ENCODE measurements around the gene IGIP.

The IGIP gene

DNA sequence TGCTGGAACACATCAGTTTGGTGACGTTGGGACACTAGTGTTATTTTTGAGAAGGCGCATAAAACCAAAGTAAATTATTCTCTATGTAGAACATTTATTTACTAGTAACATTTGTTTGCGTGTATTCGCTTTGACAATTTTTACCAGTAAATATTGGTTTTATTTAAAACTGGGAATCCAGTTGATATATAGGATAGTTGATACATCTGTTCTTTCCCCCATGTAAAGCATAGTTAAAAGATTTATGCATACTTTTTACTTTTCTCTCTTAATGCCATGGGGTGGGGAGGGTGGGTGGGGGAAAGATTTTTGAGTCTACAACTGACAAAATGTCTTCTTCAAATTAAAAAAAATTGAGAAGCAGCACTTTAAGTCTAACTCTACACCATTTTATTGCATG lies at the start of gene IGIP:
Gene IGIP (plus strand): TSS at position 301 of the 400 bp plus-strand sequence. CDS start 2,540 bp downstream, outside the sequence.
- DNase-seq, result no peak

DNA sequence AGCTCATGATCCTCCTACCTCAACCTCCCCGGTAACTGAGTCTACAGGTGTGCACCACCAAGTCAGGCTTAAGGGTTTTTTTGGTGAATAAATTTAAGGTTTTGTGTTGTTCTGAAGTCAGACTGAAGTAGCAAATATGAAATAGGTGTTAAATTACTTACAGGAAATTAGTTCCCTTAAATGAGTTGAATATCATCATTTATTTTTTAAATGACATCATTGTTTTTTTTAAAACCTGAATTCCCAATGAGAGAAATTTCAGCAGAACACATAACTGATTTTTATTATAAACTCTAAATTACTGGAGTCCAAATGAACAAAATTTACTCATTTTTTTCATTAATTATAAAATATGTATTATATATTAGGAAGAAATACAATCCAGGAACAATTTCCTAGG lies 49.6 kb upstream of the IGIP start:
- no peak for DNase-seq

GRCh38 chr5:140076788-140077187 lies 48.9 kb upstream of the IGIP start:
- no peak for DNase-seq

GRCh38 chr5:140083120-140083519 lies 42.6 kb upstream of the IGIP start:
- DNase-seq, result no peak

DNA sequence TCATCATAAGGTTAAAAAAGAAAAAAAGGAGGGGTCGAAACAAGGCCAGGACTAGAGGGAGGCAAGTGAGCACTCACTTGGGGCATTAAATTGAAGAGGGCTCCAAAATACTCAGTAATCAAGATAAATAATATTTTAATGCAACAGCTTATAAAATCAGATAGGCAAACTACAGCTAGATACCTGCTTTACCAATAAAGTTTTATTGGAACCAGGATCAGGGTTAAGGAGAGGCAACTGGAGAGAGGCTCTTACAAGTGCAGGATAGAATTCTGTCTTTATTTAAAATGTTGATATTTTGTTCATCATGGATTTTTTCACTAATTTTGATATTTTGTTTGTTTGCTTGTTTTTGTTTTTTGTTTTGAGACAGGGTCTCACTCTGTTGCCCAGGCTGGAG lies 42.1 kb upstream of the IGIP start:
- DNase-seq, result no peak

- DNase-seq, result no peak
Measured at GRCh38 chr5:140084541-140084940, 41.2 kb upstream of the IGIP start.

GRCh38 chr5:140090251-140090650 lies 35.5 kb upstream of the IGIP start:
- no peak for DNase-seq

GRCh38 chr5:140093179-140093578 lies 32.6 kb upstream of the IGIP start:
- DNase-seq, result no peak

GRCh38 chr5:140093866-140094265 lies 31.9 kb upstream of the IGIP start:
- no peak for DNase-seq

DNA sequence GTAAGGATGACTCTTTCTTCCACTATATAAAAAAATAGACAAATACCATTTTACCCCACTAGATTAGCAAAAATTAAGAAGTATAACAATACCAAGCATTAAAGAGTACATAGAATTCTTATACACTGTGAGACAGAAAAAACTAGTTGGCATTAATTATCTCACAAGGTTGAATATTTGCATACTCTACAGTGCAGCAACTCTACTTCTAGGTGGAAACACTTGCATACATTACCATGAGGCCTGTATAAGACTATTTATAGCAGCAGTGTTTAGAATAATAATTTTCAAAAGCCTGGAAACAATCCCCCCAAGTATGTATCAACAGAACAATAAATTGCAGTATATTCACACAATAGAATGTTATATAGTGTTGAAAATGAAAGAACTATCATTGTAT lies 30.8 kb upstream of the IGIP start:
- DNase-seq, result no peak

- DNase-seq, result no peak
Measured at GRCh38 chr5:140101179-140101578, 24.6 kb upstream of the IGIP start.

DNA sequence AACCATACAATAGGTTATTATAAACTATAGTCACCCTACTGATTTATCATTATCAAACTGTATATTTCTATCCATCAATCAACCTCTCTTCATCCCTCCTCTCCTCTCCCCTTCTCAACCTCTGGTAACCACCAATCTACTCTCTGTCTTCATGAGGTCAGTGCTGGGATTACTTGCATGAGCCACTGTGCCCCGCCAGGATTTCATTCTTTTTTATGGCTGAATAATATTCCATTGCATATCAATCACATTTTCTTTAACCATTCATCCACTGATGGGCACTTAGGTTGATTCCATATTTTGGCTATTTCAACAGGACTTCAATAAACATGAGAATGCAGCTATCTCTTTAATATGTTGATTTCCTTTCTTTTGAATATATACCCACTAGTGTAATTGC lies 22.6 kb upstream of the IGIP start:
- DNase-seq, result no peak

DNA sequence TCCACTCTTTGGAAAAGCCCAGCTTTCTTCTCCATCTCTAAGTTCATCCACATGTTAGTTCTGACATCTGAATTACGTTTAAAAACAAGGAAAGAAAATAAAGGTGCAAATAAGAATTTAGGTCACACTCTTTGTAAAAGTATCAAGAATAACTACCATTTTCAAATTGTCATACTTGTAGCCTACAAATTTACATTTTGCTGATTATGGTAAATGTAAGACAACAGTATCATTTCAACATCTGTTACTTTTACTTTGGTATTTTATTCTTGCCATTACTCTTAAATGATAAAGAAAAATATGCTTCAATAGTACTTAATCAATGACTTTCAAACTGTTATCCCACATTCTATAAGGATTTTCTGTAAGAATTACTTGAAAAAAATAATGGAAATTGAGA lies 21.6 kb upstream of the IGIP start:
- no peak for DNase-seq

DNA sequence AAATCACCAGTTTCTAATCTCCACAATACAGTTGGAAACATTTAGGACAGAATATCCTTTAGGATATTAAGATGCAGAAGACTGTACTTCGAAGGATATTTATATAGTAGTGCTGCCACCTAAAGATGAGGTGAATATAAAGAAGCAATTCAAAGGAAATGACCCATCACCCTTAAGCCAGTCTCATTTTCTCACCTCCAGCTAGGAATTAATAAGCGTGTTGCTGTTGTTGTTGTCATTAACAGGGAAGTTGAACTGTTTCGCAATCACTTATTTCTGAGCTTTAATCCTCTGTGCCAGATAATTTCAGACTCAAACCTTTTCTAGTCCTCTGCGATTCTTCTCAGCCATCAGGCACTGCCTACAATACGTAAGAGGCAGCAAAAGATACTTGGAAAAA lies 19.6 kb upstream of the IGIP start:
- no peak for DNase-seq

DNA sequence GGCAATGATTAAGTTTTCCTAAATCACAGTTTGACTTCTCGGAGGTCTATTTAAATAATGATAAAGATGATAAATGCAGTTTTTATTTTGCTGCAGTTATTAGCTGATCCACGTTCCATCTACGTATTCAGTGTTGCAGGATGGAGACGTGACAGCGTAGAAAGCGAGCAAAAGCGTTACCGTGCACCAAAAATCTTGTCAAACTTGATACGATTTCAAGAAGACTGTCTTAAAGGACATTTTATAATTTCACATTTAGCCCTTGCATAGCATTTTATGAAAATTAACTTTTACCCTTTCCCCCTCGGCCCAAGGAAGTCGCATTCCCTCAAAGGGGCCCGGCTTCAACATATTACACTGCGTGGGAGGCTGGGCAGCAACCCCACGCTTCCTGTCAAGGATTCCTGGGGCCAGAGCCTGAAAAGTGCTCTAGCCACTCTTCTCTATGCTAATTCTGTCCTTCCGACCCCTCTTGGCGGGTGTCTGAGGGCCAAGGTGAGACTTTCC lies 18.9 kb upstream of the IGIP start:
- DNase-seq, result no peak

DNA sequence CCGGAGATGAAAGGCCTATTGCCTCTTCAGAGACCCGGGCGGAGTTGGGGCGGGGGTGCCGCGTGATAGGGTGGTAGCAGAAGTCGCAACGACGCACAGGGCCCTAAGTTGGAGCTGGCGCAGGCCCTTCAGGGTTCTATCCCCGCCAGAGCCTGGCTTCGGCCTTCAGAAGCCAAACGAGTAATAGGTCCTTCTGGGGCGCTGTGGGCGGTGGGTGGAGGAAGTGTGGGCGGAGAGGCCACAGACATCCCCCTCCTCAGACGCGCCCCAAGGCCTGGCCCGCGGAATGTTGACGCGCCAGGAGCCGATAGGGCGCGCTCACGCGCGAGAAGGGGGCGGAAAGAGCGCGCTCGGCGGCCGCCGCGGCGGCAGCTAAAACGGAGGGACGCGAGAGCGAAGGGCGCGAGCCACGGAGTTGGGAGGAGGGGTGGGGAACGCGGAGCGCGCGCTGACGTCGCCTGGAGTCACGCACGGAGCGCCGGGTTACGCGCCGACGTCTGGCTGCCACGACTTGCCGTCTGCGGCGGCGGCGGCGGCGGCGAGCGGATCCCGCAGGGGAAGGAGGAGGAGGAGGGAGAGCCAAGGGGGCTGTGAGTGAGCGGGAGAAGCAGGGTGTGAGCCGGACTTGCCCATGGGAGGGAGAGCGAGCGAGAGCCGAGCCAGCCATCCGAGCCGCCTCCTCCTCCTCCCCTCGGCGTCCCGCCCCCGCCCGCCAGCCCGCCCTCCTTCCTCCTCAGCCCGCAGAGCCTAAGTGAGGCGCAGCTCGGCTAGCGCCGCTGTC lies 18.2 kb upstream of the IGIP start:
- peak; percentile 95 for DNase-seq

DNA sequence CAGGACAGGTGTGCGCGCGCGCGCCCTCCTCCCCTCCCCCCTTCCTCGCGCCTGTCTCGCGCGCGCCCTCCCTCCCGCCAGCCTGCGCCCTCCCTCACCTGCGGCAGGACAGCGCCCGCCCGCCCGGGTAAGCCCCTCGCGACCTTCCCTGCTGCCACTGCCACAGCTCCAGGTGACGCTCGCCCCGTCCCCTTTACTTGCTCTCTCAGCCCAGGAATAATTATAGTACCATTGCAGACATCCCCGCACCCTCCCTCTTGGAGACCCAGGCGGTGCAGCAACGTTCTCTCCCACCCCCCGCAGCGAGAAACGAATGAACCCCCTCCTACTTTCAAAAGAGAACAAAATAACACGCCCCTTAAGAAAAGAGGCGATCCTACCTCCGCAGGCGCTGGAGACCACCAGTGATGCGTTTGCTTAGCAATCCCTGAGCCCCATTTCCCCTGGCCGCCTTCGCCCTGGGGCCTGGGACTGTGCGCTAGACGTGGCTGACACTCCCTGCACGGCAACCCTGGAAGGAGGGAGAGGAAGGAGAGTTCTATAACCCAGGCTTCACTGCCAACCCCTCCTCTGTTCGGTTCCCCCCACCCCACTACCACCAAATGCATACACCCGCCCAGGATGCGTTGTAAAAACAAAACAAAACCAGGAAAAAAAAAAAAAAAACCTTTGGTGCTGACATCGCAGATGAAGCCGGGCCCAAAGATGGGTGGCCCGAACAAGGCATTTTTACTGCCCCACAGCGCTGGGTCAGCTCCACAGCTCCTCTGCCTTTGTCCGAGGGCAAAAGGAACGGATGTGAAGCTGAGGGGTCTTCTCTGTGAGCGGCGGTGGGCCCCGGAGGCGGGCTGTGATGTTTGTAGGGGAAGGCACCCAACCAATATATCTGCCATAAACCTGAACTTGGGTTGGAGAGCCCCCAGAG lies 17.4 kb upstream of the IGIP start:
- DNase-seq, result peak; percentile 22

- no peak for DNase-seq
Measured at GRCh38 chr5:140109018-140109758, 16.5 kb upstream of the IGIP start.

- no peak for DNase-seq
Measured at GRCh38 chr5:140109759-140110645, 15.7 kb upstream of the IGIP start.

DNA sequence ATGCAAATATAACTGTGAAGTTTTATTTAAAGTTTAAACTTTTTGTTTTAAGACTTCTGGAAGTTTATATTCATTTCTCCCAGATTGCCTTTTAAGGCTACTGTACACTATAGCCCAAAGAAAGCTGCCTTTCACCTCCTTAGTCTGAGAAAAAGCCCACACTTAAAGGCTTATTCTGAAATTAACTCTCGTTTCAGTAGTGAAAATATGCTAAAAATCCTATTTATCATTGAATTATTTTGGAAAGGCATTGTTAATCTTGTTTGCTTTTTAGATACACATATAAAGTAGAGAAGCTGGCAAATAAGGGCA lies 15.1 kb upstream of the IGIP start:
- DNase-seq, result no peak

GRCh38 chr5:140111011-140111858 lies 14.5 kb upstream of the IGIP start:
- DNase-seq, result no peak

Data from CD4-positive, alpha-beta T cell treated with Interleukin-10 for 1 hour (primary cell).